Astrocyte of the cerebellum (primary cell): Measurements from ENCODE around the gene STYX.

Source experiments
- DNase-seq: peaks from one replicate; pipeline ENCODE4 v3.0.0-alpha.2; 2011; ENCODE audit warnings: low read depth
- H3K4me3 ChIP-seq: 2 replicates; pipeline ENCODE4 v1.5.1; 2011; ENCODE audit warnings: mild to moderate bottlenecking, low read depth, low read length, moderate library complexity
- in situ Hi-C: cut with HindIII; loops from 2 replicates; pipeline ENCODE4 v1.10.0; 2017; ENCODE audit warnings: low sequenced_read_pairs
- TF ChIP-seq, protein P1 (sequence below): IDR thresholded peaks from 2 replicates; pipeline ENCODE4 v1.5.1; 2012; ENCODE audit warnings: low read length, low read depth, moderate library complexity, mild to moderate bottlenecking; ENCODE audit errors: missing control alignments

Gene STYX

GRCh38 chr14:52767058-52767833, 37.3 kb downstream of the STYX start:
- in situ Hi-C loops = no loop called here
- no peak for DNase-seq
- TF ChIP-seq, protein P1, sequence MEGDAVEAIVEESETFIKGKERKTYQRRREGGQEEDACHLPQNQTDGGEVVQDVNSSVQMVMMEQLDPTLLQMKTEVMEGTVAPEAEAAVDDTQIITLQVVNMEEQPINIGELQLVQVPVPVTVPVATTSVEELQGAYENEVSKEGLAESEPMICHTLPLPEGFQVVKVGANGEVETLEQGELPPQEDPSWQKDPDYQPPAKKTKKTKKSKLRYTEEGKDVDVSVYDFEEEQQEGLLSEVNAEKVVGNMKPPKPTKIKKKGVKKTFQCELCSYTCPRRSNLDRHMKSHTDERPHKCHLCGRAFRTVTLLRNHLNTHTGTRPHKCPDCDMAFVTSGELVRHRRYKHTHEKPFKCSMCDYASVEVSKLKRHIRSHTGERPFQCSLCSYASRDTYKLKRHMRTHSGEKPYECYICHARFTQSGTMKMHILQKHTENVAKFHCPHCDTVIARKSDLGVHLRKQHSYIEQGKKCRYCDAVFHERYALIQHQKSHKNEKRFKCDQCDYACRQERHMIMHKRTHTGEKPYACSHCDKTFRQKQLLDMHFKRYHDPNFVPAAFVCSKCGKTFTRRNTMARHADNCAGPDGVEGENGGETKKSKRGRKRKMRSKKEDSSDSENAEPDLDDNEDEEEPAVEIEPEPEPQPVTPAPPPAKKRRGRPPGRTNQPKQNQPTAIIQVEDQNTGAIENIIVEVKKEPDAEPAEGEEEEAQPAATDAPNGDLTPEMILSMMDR = no peak
- no peak overlapping the region for H3K4me3 ChIP-seq

DNA sequence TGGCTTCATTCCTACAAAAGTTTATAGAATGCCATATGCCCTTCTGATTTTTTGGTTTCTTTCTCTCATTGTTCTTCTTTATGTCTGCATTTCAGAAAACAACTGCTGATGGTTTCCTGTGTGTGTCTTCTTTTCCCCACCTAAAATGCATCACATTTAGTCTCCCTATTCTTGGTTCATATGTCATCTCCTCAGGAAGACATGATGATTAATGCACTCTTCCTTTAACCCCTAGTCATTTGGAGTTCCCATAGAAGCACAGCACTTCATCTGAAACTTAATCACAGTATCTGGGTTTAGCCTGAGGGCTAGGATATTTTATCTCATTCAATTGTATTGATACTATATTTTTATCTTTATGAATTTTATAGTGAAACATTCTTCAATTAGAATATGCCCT, 39.9 kb downstream of the STYX start:
- in situ Hi-C loops = no loop called here
- TF ChIP-seq, protein P1 = no peak
- no peak for DNase-seq
- H3K4me3 ChIP-seq = no peak overlapping the region

- TF ChIP-seq, protein P1 = no peak
- in situ Hi-C loops = no loop called here
Observed at GRCh38 chr14:52776816-52777215, 46.9 kb downstream of the STYX start.

DNA sequence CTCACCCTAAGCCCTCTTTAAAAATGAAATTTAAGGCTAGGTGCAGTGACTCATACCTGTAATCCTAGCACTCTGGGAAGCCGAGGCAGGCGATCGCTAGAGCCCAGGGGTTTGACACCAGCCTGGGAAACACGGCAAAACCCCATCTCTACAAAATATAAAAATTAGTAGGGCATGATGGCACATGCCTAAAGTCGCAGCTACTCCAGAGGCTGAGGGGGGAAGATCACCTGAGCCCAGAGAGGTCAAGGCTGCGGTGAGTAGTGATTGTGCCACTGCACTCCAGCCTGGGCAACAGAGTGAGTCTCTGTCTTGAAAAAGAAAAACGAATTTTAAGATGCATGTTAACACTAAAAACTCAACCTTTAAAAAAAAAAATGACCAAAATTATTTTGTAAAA, 48.7 kb downstream of the STYX start:
- in situ Hi-C loops = no loop called here
- no peak for DNase-seq
- H3K4me3 ChIP-seq = no peak overlapping the region
- TF ChIP-seq, protein P1 = no peak

More at GRCh38 chr14:52776816-52777215, 46.9 kb downstream of the STYX start:
- no peak overlapping the region for H3K4me3 ChIP-seq
- no peak for DNase-seq

GRCh38 chr14:52780893-52781292, 50.9 kb downstream of the STYX start:
- TF ChIP-seq, protein P1 = no peak
- in situ Hi-C loops = no loop called here
- DNase-seq = no peak
- H3K4me3 ChIP-seq = no peak overlapping the region

DNA sequence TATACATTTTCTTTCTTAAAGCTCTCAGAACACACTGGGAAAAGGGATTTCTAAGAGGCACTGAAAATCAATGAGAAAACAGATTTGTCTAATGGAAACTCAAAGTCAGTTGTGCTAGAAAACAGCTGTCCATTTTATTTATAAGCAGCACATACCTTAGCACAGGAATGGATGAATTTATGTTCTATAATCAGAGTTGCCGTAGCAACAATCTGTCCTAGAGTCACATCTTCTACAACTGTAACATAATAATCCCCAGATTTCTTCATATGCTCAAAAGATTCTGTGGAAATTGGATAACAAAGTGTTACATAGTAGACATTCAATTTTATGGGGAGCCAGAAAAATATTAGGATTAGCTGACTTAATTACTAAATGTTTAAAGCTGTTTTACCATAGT, 51.7 kb downstream of the STYX start:
- no peak overlapping the region for H3K4me3 ChIP-seq
- DNase-seq = no peak
- TF ChIP-seq, protein P1 = no peak
- in situ Hi-C loops = no loop called here

- in situ Hi-C loops = no loop called here
Observed at GRCh38 chr14:52783206-52783605, 53.2 kb downstream of the STYX start.

More at GRCh38 chr14:52783206-52783605, 53.2 kb downstream of the STYX start:
- TF ChIP-seq, protein P1 = no peak
- H3K4me3 ChIP-seq = no peak overlapping the region
- no peak for DNase-seq
